Right lobe of liver (tissue), 6 donors: ENCODE measurements around the gene CACNA2D3. TPM values are rescaled to one million over a fixed set of nuclear protein-coding genes. Genes with fewer than 3 reads are reported as not detected.

Source experiments
- ATAC-seq, 4 donors: fragments of 200-7000 bp; cut with Tn5 transposase; one replicate each; pipeline ENCODE4 v1.9.1; 2020; ENCODE audit warnings: mild to moderate bottlenecking in 4 of 4, moderate library complexity in 4 of 4
- DNase-seq, 3 donors: peaks; one replicate each; pipeline ENCODE4 v3.0.0-alpha.2; 2020
- H3K27ac ChIP-seq, 3 donors: fragments of 200-600 bp; one replicate each; pipeline ENCODE4 v1.8.0; 2022
- H3K27me3 ChIP-seq, 2 donors: fragments of 200-600 bp; one replicate each; pipeline ENCODE4 v1.8.0; 2022
- H3K36me3 ChIP-seq, 4 donors: fragments of 200-600 bp; sonication (generic) in 1 of 4; one replicate each; pipeline versions ENCODE4 v1.5.1 to v1.8.0; 2017 to 2022; ENCODE audit warnings: control low read depth in 1 of 4
- H3K4me1 ChIP-seq, 4 donors: fragments of 200-600 bp; sonication (generic) in 1 of 4; one replicate each; pipeline versions ENCODE4 v1.5.1 to v1.8.0; 2017 to 2022; ENCODE audit warnings: control low read depth in 1 of 4
- H3K4me3 ChIP-seq, 3 donors: fragments of 200-600 bp; one replicate each; pipeline ENCODE4 v1.8.0; 2022
- H3K9me3 ChIP-seq, 4 donors: fragments of 200-600 bp; sonication (generic) in 1 of 4; one replicate each; pipeline versions ENCODE4 v1.5.1 to v1.8.0; 2017 to 2022; ENCODE audit warnings: control low read depth in 1 of 4
- CTCF ChIP-seq, 4 donors: fragments of 200-600 bp in 3 of 4; fragments of 450-650 bp in 1 of 4; IDR thresholded peaks; one replicate each; pipeline versions ENCODE4 v1.5.1 to v1.8.0; 2016 to 2022; ENCODE audit warnings: antibody characterized with exemption in 4 of 4, mild to moderate bottlenecking in 2 of 4
- POLR2A ChIP-seq: fragments of 450-650 bp; IDR thresholded peaks from one replicate; pipeline ENCODE4 v1.6.1; 2017; ENCODE audit warnings: antibody characterized with exemption, mild to moderate bottlenecking
- WGBS: methylation state at CpG from one replicate; pipeline ENCODE4 v1.1.6; 2018; ENCODE audit warnings: low coverage, low lambda C conversion rate; ENCODE audit not compliant: insufficient coverage; ENCODE audit errors: missing lambda C conversion rate; 5-methylcytosine and 5-hydroxymethylcytosine counted together
- intact Hi-C, 2 donors: fragments of 100-400 bp; cut with DNase I; formaldehyde crosslinking; loops; one replicate each; pipeline versions ENCODE4 v1.11.2 to v1.14.1; 2022
- total RNA-seq, 6 experiments: library from RNA; depleted of rRNA in 2 of 6; stranded (reverse); fragments of >200 nt in 2 of 6; fragmentation: NEBNext Ultra II Directional in 3 of 6; extraction: Animal tissue kit (Norgen Biotek cat#: 25700) in 3 of 6; gene quantifications; one replicate each; pipeline versions ENCODE4 v1.1.0 to v1.2.4, GENCODE V29; 2016 to 2023
- donor health status: DM: no; HTN: yes; CAD: no.
- donor health status: DM: no; HTN: no; CAD: no.
- donor health status: DM: no; HTN: no; CAD: no.
- donor health status: DM: no; HTN: yes; CAD: no.
- donor health status: DM: no; HTN: yes; CAD: no.

CACNA2D3 gene
- total RNA-seq, 6 experiments from 2014 or later = 0.28 to 0.87 TPM; not detected in 4

GRCh38 chr3:54957711-54958110 is 835.4 kb downstream of the CACNA2D3 start:
- TF ChIP-seq CTCF (IDR thresholded peaks at IDR 0.05) = no peak
- DNase-seq (no peak), ATAC-seq (no peak)
- Histone ChIP-seq H3K27me3 (no peaks in the 10 kb centered on the region), H3K36me3 (no peaks in the 10 kb centered on the region), H3K4me1 (no peaks in the 10 kb centered on the region), H3K9me3 (no peaks in the 10 kb centered on the region), H3K4me3 (no peak overlapping the region), H3K27ac (no peak overlapping the region)
- intact Hi-C loops = no loop called here
- WGBS = 82% methylated on average over 1 of the region's 4 CpGs

- ATAC-seq (no peak), DNase-seq (no peak)
- H3K4me3 ChIP-seq = no peak overlapping the region
- WGBS = no CpG with 5 or more reads among the region's 1 CpG
- TF ChIP-seq CTCF (IDR thresholded peaks at IDR 0.05) (no peak), POLR2A (no peak)
- H3K4me1 ChIP-seq = no peaks in the 10 kb centered on the region
- no peaks in the 10 kb centered on the region for H3K27me3 ChIP-seq
- H3K9me3 ChIP-seq = no peaks in the 10 kb centered on the region
- no peak overlapping the region for H3K27ac ChIP-seq
- no peaks in the 10 kb centered on the region for H3K36me3 ChIP-seq
- intact Hi-C loops = no loop called here
Measured at GRCh38 chr3:54960082-54960481, 837.7 kb downstream of the CACNA2D3 start.

GRCh38 chr3:54960701-54961100 is 838.3 kb downstream of the CACNA2D3 start:
- Histone ChIP-seq H3K4me3 (no peak overlapping the region), H3K9me3 (no peaks in the 10 kb centered on the region), H3K27me3 (no peaks in the 10 kb centered on the region), H3K27ac (no peak overlapping the region), H3K4me1 (no peaks in the 10 kb centered on the region), H3K36me3 (no peaks in the 10 kb centered on the region)
- 36% methylated on average over 4 of the region's 4 CpGs for WGBS
- TF ChIP-seq CTCF (IDR thresholded peaks at IDR 0.05) (no peak), POLR2A (no peak)
- DNase-seq = no peak
- intact Hi-C loops = no loop called here
- no peak for ATAC-seq

- ATAC-seq (no peak), DNase-seq (no peak)
- 45% methylated on average over 2 of the region's 2 CpGs for WGBS
- intact Hi-C loops = no loop called here
- no peaks in the 10 kb centered on the region for H3K4me1 ChIP-seq
- TF ChIP-seq CTCF (IDR thresholded peaks at IDR 0.05) (no peak), POLR2A (no peak)
- no peaks in the 10 kb centered on the region for H3K36me3 ChIP-seq
- no peak overlapping the region for H3K27ac ChIP-seq
- H3K9me3 ChIP-seq = no peaks in the 10 kb centered on the region
- no peak overlapping the region for H3K4me3 ChIP-seq
- H3K27me3 ChIP-seq = no peaks in the 10 kb centered on the region
Measured at GRCh38 chr3:54962200-54962599, 839.8 kb downstream of the CACNA2D3 start.

GRCh38 chr3:54963641-54964040 is 841.3 kb downstream of the CACNA2D3 start:
- no peaks in the 10 kb centered on the region for H3K27me3 ChIP-seq
- H3K36me3 ChIP-seq = no peaks in the 10 kb centered on the region
- no peak overlapping the region for H3K4me3 ChIP-seq
- ATAC-seq (no peak), DNase-seq (no peak)
- H3K27ac ChIP-seq = no peak overlapping the region
- 31% methylated on average over 4 of the region's 4 CpGs for WGBS
- no peaks in the 10 kb centered on the region for H3K4me1 ChIP-seq
- no peak for TF ChIP-seq POLR2A
- H3K9me3 ChIP-seq = no peaks in the 10 kb centered on the region
- intact Hi-C loops = no loop called here
